ENCODE measurements around the gene CCDC192. TPM values are rescaled to one million over a fixed set of nuclear protein-coding genes. Genes with fewer than 3 reads are reported as not detected.

CCDC192 gene
- total RNA-seq, 1 donor from 2014 or later, result 1.3 TPM

DNA sequence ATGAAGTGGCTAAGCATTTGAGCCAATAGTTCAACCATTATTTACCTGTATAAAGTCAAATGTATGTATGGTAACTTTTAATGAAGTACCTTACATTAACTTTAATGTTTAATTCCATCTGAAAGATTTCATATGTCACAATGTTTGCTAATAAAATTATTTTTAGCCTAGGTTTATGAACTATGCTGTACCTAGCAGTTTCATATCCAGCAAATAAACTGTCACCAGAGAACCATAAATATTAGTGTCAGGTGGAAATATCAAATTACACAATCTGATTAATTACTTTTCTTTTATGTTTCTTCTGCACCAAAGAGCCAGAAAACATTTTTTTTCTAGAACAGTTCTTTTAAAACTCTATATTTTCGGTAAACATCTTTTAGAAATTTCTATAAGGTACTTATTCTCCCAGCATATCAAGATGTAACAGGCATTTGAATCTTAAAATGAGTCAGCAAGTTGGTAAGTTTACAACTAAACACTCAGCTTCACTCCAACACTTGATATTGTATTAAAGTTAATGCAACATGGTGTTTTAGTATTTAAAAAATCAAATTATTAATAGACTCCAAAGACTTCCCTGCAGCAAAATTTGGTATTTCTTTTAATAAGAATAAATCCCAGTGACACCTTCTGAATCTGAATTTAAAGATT is 8.5 kb upstream of the CCDC192 start:
- H3K27me3 Mint-ChIP-seq (ENCODE audit: low read depth), result no peaks in the 10 kb centered on the region
- no peak overlapping the region for H3K27ac Mint-ChIP-seq (ENCODE audit: unreplicated experiment)
- no peaks in the 10 kb centered on the region for H3K9me3 Mint-ChIP-seq
- H3K4me1 Mint-ChIP-seq, result peaks cover 4% of the 10 kb centered on the region
- DNase-seq (ENCODE audit: low read depth, low spot score), result no peak
- no peaks in the 10 kb centered on the region for H3K36me3 Mint-ChIP-seq (ENCODE audit: low read depth)
- TF ChIP-seq, protein P1, sequence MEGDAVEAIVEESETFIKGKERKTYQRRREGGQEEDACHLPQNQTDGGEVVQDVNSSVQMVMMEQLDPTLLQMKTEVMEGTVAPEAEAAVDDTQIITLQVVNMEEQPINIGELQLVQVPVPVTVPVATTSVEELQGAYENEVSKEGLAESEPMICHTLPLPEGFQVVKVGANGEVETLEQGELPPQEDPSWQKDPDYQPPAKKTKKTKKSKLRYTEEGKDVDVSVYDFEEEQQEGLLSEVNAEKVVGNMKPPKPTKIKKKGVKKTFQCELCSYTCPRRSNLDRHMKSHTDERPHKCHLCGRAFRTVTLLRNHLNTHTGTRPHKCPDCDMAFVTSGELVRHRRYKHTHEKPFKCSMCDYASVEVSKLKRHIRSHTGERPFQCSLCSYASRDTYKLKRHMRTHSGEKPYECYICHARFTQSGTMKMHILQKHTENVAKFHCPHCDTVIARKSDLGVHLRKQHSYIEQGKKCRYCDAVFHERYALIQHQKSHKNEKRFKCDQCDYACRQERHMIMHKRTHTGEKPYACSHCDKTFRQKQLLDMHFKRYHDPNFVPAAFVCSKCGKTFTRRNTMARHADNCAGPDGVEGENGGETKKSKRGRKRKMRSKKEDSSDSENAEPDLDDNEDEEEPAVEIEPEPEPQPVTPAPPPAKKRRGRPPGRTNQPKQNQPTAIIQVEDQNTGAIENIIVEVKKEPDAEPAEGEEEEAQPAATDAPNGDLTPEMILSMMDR (conservative IDR thresholded peaks at IDR 0.05), result no peak
- no peak overlapping the region for H3K4me3 Mint-ChIP-seq

DNA sequence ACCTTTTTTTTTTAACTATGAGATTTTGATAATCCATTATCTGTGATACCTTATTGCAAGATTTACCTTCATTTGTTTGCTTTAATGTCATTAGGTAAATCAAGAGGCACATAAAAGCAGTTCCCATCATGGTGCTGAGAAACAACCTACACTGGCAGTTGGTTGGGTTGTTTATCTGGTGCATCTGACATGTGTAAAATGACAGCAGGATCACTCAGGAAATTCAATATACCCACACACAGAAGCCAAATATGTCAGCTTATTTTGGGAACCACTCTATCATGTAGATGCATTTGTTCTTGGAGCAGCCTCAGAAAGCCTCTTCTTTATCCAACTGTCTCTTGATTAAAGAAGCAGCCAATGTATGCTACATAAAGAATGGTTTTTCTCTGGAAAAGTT is 7.8 kb upstream of the CCDC192 start:
- H3K4me1 Mint-ChIP-seq, result peaks cover 6% of the 10 kb centered on the region
- H3K36me3 Mint-ChIP-seq (ENCODE audit: low read depth), result no peaks in the 10 kb centered on the region
- H3K27ac Mint-ChIP-seq (ENCODE audit: unreplicated experiment), result no peak overlapping the region
- no peaks in the 10 kb centered on the region for H3K27me3 Mint-ChIP-seq (ENCODE audit: low read depth)
- H3K9me3 Mint-ChIP-seq, result no peaks in the 10 kb centered on the region
- H3K4me3 Mint-ChIP-seq, result no peak overlapping the region
- TF ChIP-seq, protein P1 (conservative IDR thresholded peaks at IDR 0.05), result no peak
- DNase-seq (ENCODE audit: low read depth, low spot score), result no peak

DNA sequence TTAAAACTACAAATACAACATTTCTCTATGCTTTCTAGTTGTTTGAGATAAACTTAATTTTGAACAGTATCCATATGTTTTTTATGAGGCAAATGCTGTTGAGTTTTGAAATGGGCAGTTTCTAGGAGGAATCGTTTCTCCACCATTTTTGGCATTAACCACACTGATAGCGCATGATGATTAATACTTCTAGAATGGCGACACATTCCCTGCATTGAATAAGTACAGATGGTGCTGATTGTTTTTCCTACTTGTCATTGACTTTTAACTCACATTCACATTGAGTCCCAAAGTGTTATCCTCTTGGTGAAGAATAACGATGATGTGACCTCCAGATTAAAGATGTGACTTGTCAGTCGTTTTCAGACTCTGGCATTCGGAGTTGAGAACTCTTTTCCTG is 6.5 kb upstream of the CCDC192 start:
- H3K27me3 Mint-ChIP-seq (ENCODE audit: low read depth), result no peaks in the 10 kb centered on the region

GRCh38 chr5:127697894-127698600 is 5.1 kb upstream of the CCDC192 start:
- Mint-ChIP-seq H3K9me3 (no peaks in the 10 kb centered on the region), H3K4me1 (peaks cover 15% of the 10 kb centered on the region), H3K27me3 (ENCODE audit: low read depth) (no peaks in the 10 kb centered on the region), H3K4me3 (no peak overlapping the region), H3K27ac (ENCODE audit: unreplicated experiment) (no peak overlapping the region), H3K36me3 (ENCODE audit: low read depth) (no peaks in the 10 kb centered on the region)
- TF ChIP-seq, protein P1 (conservative IDR thresholded peaks at IDR 0.05), result no peak
- no peak for DNase-seq (ENCODE audit: low read depth, low spot score)

More for the DNA sequence above, 6.5 kb upstream of the CCDC192 start:
- Mint-ChIP-seq H3K4me1 (peaks cover 8% of the 10 kb centered on the region), H3K9me3 (no peaks in the 10 kb centered on the region), H3K36me3 (ENCODE audit: low read depth) (no peaks in the 10 kb centered on the region), H3K27ac (ENCODE audit: unreplicated experiment) (no peak overlapping the region), H3K4me3 (no peak overlapping the region)
- no peak for DNase-seq (ENCODE audit: low read depth, low spot score)
- TF ChIP-seq, protein P1 (conservative IDR thresholded peaks at IDR 0.05), result no peak

- TF ChIP-seq, protein P1 (conservative IDR thresholded peaks at IDR 0.05), result no peak
- H3K27ac Mint-ChIP-seq (ENCODE audit: unreplicated experiment), result no peak overlapping the region
- H3K4me3 Mint-ChIP-seq, result no peak overlapping the region
- H3K36me3 Mint-ChIP-seq (ENCODE audit: low read depth), result no peaks in the 10 kb centered on the region
- H3K27me3 Mint-ChIP-seq (ENCODE audit: low read depth), result no peaks in the 10 kb centered on the region
- DNase-seq (ENCODE audit: low read depth, low spot score), result no peak
- no peaks in the 10 kb centered on the region for H3K9me3 Mint-ChIP-seq
- peaks cover 27% of the 10 kb centered on the region for H3K4me1 Mint-ChIP-seq
These were observed 3.8 kb upstream of the CCDC192 start for GRCh38 chr5:127699416-127699815.
